Epithelial cell of esophagus (primary cell): ENCODE results near the gene PDE6C.

Experiments
- DNase-seq: peaks from one replicate; pipeline ENCODE4 v3.0.0; 2010; ENCODE audit warnings: low read depth
- H3K4me3 ChIP-seq: 2 replicates; pipeline ENCODE4 v1.5.1; 2011; ENCODE audit warnings: mild to moderate bottlenecking, low read length, control low read depth
- CTCF ChIP-seq: IDR thresholded peaks from 2 replicates; pipeline ENCODE4 v1.5.1; 2011; ENCODE audit warnings: low read depth, mild to moderate bottlenecking, low read length, control low read depth, inconsistent platforms; ENCODE audit not compliant: insufficient read depth; ENCODE audit errors: missing control alignments

Gene PDE6C

GRCh38 chr10:93600446-93601145 lies 11.7 kb upstream of the PDE6C start:
- peak; percentile 56 for DNase-seq
- no peak overlapping the region for H3K4me3 ChIP-seq
- TF ChIP-seq CTCF = no peak

GRCh38 chr10:93601146-93601773 lies 11.1 kb upstream of the PDE6C start, which contains the start of gene RBP4:
TSS of gene RBP4 (minus strand) at chr10:93601235. CDS start at chr10:93601028, 207 bp downstream.
- DNase-seq = peak; percentile 17
- no peak within 1 kb of the TSS for H3K4me3 ChIP-seq

GRCh38 chr10:93601774-93602162 lies 10.6 kb upstream of the PDE6C start:
- DNase-seq = no peak
- no peak overlapping the region for H3K4me3 ChIP-seq
- no peak for TF ChIP-seq CTCF

More at GRCh38 chr10:93601146-93601773, 11.1 kb upstream of the PDE6C start, which contains the start of gene RBP4:
- no peak for TF ChIP-seq CTCF

GRCh38 chr10:93603023-93603422 lies 9.3 kb upstream of the PDE6C start:
- no peak overlapping the region for H3K4me3 ChIP-seq
- no peak for TF ChIP-seq CTCF
- DNase-seq = no peak

GRCh38 chr10:93604146-93604545 lies 8.2 kb upstream of the PDE6C start:
- no peak for TF ChIP-seq CTCF
- DNase-seq = no peak

GRCh38 chr10:93608421-93608820 lies 3.9 kb upstream of the PDE6C start:
- no peak for TF ChIP-seq CTCF
- no peak for DNase-seq
- H3K4me3 ChIP-seq = no peak overlapping the region

More at GRCh38 chr10:93604146-93604545, 8.2 kb upstream of the PDE6C start:
- H3K4me3 ChIP-seq = no peak overlapping the region
